Raji (cell line): Measurements from ENCODE around the gene PAPPA.

Experiments used
- POLR2A ChIP-seq: IDR thresholded peaks from 2 replicates; pipeline ENCODE4 v1.6.1; 2011; ENCODE audit warnings: low read depth, low read length, control low read depth; ENCODE audit not compliant: insufficient read depth

Gene PAPPA

DNA sequence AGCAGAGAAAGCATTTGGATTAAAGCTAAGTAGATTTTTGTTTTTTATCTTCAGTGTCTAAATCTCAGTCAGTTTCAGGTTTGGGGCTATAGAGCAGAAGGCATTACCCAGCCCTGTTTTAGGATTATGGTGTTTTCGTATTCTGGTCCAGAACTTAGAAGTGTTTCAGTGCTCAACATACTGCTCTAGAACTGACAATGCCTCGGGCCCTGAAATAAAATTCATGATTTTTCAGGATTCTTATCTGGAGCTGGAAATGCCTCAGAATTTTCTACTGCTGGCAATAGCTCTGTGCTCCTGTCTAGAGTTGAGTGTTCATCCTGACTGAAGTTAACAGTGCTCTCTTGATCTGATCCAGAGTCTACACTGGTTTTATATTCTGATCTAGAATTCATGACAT, 163.9 kb downstream of the PAPPA start:
- no peak for TF ChIP-seq POLR2A

DNA sequence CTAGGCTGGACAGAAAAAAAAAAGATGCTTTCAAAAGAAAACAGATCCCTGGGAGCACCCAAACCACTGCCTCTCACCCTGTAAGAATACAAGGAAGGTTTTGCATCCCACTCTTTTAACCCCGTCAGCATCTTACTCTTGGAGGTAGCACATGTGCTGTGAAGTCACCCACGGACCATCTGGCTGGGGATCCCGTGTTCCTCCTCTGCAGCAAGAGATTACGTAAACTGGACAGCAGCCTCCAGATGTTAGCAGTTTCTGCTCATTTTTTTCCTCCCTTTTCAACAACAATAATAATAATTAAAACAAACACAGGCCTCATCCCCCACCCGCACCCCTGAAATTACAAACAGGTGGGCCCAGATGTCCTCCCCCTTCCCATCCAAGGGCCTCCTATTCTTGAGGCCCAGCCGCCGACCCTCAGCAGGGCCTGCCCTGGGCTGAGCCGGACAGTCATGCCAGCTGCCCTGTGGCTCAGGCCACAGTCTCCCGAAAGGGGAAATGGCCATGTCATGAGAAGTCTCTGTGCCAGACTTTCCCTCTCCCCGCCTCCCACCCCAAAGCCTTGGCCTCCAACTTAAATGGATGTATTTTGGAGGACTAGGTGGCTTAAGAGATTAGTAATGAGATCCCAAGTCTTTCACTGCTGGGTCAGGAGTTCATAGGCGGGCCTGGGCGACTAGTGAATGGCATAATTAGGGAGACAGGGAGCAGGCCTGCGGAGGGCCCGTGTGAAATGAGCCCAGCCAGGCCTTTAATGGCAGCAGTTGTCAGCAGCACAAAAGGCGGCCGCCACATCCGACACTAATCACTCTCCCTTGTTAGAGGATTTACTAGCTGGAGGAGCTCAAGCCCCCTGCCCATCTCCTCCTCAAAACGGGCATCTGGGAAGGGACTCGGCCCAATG, 165.1 kb downstream of the PAPPA start:
- TF ChIP-seq POLR2A, result no peak

GRCh38 chr9:116319480-116319879, 165.9 kb downstream of the PAPPA start:
- TF ChIP-seq POLR2A, result no peak

GRCh38 chr9:116320290-116320689, 166.7 kb downstream of the PAPPA start:
- no peak for TF ChIP-seq POLR2A

GRCh38 chr9:116322521-116322920, 168.9 kb downstream of the PAPPA start:
- no peak for TF ChIP-seq POLR2A

- no peak for TF ChIP-seq POLR2A
Measured at GRCh38 chr9:116323012-116323411, 169.4 kb downstream of the PAPPA start.

DNA sequence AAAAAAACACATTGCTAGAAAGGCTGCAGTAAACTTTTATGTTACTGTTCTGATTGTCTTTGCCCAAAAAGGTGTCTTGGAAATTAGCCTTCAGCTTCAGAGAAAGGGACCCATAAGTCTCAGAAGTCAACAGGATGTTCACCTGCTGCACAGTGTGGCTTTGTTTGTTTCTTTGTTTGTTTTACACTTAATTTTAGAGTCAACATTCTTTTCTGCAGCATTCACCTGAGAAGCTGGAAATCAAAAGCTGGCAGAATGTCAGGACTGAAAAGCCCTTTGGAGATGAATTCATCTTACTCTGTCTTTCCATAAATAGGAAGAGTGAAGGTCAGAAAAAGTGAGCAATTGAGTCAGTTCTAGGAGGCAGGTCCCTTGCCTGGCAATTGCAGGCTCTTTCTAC, 170.0 kb downstream of the PAPPA start:
- no peak for TF ChIP-seq POLR2A

DNA sequence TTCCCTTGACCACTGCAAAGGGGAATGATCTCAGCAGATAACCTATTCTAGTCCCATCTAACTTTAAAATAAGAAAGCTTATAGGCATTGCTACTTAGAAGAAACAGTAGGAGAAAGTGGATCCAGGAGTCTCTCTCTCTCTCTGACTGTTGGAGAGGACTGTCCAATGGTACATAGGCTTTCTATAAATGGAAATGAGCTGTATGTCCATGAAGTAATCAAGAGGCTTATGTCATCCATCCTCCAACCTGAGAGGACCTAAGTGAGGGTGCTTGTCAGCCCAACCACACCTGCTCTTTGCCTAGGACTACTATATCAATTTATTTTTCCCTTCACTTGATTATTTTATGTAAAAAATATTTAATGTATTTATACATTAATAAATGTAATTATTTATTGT, 172.3 kb downstream of the PAPPA start:
- TF ChIP-seq POLR2A, result no peak

DNA sequence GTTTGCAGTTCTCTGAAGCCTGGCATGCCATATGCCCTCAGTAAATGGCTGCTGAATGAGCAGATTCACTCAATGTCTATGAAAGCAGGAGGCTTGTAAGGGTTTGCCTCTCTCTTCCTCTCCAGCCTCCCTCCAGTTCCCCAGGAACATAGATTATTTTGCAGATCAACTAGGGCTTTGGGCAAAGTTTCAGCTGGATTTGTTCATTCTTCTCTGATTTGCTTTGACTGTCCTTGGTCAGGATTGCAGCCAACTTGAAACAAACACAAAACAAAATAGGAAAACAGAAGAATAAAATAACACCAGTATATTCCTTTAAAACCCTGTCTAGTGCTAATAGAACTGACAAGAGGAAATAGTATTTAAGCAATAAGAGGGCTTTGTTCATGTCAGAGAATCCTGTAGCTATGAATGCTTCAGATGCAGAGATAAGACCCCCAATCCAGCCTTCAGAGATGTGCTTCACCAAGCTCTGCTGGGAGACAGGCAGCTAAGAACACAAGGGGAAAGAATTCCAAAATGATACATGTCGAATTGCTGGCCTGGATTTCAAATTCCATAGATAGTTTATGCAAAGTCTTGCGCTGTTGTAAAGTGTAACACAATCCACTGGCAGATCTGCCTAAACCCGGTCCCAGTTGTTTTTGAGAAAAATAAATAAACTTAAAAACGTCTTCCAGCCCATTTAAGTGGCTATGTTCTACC, 174.3 kb downstream of the PAPPA start:
- TF ChIP-seq POLR2A, result no peak

- TF ChIP-seq POLR2A, result no peak
Measured at GRCh38 chr9:116329470-116329869, 175.9 kb downstream of the PAPPA start.

DNA sequence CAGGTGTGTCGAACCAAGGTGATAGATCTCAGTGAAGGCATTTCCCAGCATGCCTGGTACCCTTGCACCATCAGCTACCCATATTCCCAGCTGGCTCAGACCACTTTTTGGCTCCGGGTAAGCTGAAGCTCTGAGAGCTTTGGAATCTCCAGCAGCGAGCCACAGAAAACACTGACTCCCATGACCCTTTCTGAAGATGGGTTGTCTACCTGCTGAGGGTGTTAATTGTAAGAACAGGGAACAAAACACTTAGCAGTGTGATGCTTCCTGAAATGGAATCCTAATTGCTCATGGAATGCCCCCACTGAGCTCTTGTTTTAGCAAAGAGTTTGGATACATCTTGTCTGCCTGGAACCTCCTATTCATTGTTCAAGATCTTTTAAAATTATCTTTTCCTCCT, 177.7 kb downstream of the PAPPA start:
- no peak for TF ChIP-seq POLR2A

DNA sequence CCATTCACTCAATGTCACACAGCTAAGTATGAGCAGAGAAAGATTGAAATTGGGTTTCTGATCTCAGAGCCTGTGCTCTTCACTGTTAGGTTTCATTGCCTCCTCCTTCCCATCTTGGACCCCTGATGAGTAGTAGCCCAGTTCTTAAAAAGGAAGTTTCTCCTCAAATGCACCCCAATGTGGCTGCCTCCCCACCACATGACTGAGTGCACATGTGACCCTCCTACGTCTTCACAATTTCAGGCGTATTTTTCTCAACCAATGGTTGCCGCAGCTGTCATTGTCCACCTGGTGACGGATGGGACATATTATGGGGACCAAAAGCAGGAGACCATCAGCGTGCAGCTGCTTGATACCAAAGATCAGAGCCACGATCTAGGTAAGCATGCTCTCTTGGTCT, 178.5 kb downstream of the PAPPA start:
- no peak for TF ChIP-seq POLR2A

DNA sequence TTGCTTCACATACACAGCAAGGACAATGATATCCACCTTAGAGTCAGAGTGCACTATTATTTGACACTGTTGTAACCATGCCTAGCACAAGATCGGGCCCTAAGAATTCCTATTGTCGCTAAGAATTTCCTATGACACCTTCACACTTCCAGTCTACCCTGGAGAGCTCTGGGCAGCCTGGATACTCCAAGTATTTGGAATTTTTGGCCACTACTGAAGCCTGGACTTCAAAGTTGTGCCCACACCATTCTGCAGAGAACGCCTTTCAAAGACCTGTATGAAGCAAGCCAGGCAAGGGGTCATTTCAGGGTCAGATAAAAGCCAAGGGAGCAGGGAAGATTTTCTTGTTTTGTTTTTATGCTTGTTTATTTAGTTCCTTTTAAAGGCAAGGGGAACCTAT, 179.7 kb downstream of the PAPPA start:
- TF ChIP-seq POLR2A, result no peak

GRCh38 chr9:116334546-116335150, 181.1 kb downstream of the PAPPA start:
- TF ChIP-seq POLR2A, result no peak

DNA sequence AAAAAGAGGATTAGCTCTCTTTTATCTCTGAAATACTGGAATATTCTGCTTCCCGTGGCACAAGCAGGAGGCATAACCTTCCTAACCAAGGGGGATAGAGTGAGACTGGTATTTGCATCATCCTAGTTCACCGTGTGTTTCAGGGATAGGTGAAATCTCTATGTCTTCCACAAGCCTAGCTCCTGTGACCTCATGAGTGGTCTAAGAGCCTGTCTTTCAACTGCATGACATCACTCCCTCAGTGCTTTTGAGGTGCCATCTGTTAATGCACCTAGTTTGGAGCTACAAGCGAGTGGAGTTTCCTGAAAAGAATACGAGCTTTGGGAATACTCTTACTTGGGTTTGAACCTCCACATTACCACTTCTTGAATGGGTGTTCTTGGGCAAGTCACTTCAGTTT, 181.8 kb downstream of the PAPPA start:
- no peak for TF ChIP-seq POLR2A
